H1 (cell line): ENCODE data around the gene RNU4-1. TPM values are rescaled to one million over a fixed set of nuclear protein-coding genes. Genes with fewer than 3 reads are reported as not detected.

Experiments used
- CTCF ChIA-PET: fragments of 300-600 bp; sonication (Branson Sonifier 250); formaldehyde crosslinking; loops from one replicate; lab custom pipeline; 2021; ENCODE audit not compliant: partially characterized antibody; lab: Charles Lee
- POLR2A ChIA-PET: fragments of 300-600 bp; sonication (Branson Sonifier 250); formaldehyde crosslinking; loops from one replicate; lab custom pipeline; 2021; ENCODE audit warnings: inconsistent platforms; ENCODE audit not compliant: partially characterized antibody; lab: Charles Lee
- DNase-seq, 2 experiments: peaks; one replicate each; pipeline versions ENCODE4 v3.0.0 to v3.0.0-alpha.2; 2010 to 2022; ENCODE audit warnings: low spot score in 2 of 2, low read depth in 1 of 2, mixed read lengths in 1 of 2
- FAIRE-seq: peaks from 2 replicates; lab custom pipeline; 2011; peaks lifted over from hg19 to GRCh38; lab: Jason Lieb, UNC
- H2AFZ ChIP-seq: 2 replicates; pipeline ENCODE4 v1.8.1; 2012; ENCODE audit warnings: low read length, inconsistent platforms
- H2AK5ac ChIP-seq: 2 replicates; pipeline ENCODE4 v1.6.1; 2013; ENCODE audit warnings: low read depth, low read length
- H2BK120ac ChIP-seq: replicated peaks from 2 replicates; pipeline ENCODE3; 2013; ENCODE audit warnings: low read depth, low read length, inconsistent platforms
- H2BK12ac ChIP-seq: 2 replicates; pipeline ENCODE4 v1.6.1; 2013; ENCODE audit warnings: low read depth, low read length
- H2BK15ac ChIP-seq: 2 replicates; pipeline ENCODE4 v1.6.1; 2013; ENCODE audit warnings: low read length
- H2BK20ac ChIP-seq: 2 replicates; pipeline ENCODE4 v1.6.1; 2013; ENCODE audit warnings: low read length
- H2BK5ac ChIP-seq: 2 replicates; pipeline ENCODE4 v1.6.1; 2013; ENCODE audit warnings: low read depth, low read length
- H3K14ac ChIP-seq: 2 replicates; pipeline ENCODE4 v1.6.1; 2013; ENCODE audit warnings: inconsistent platforms; ENCODE audit not compliant: insufficient read length
- H3K18ac ChIP-seq: 2 replicates; pipeline ENCODE4 v1.6.1; 2013; ENCODE audit warnings: low read length; ENCODE audit errors: extremely low read depth
- H3K23ac ChIP-seq: 2 replicates; pipeline ENCODE4 v1.6.1; 2013; ENCODE audit warnings: inconsistent platforms; ENCODE audit not compliant: insufficient read length
- H3K23me2 ChIP-seq: 2 replicates; pipeline ENCODE4 v1.6.1; 2013; ENCODE audit warnings: low read depth, low read length
- H3K27ac ChIP-seq: 2 replicates; pipeline ENCODE4 v1.6.1; 2011; ENCODE audit warnings: low read depth, low read length, inconsistent platforms
- H3K27me3 ChIP-seq, 4 experiments: replicated peaks in 1 of 4; 1 replicate in 1 of 4; 2 replicates in 3 of 4; pipeline versions ENCODE4 v1.6.1 to v1.8.1; 2011 to 2013; ENCODE audit warnings: low read length in 3 of 4, mild to moderate bottlenecking in 3 of 4, inconsistent platforms in 2 of 4, mixed read lengths in 2 of 4, moderate library complexity in 1 of 4; ENCODE audit not compliant: control insufficient read depth in 3 of 4, insufficient read depth in 3 of 4; ENCODE audit errors: extremely low read depth in 1 of 4
- H3K36me3 ChIP-seq, 4 experiments: 2 replicates each; pipeline versions ENCODE4 v1.6.1 to v1.8.1; 2011 to 2013; ENCODE audit warnings: mild to moderate bottlenecking in 4 of 4, low read length in 3 of 4, moderate library complexity in 2 of 4, control low read depth in 1 of 4, inconsistent platforms in 1 of 4; ENCODE audit not compliant: insufficient read depth in 4 of 4, control insufficient read depth in 2 of 4
- H3K4ac ChIP-seq: replicated peaks from 2 replicates; pipeline ENCODE3; 2013; ENCODE audit warnings: low read length, low read depth, mixed read lengths, inconsistent platforms; ENCODE audit not compliant: insufficient read length
- H3K4me1 ChIP-seq, 4 experiments: replicated peaks in 1 of 4; 1 replicate in 1 of 4; 2 replicates in 3 of 4; pipeline versions ENCODE4 v1.6.1 to v1.8.1; 2011 to 2013; ENCODE audit warnings: low read length in 3 of 4, inconsistent platforms in 2 of 4, mixed read lengths in 1 of 4; ENCODE audit not compliant: insufficient read depth in 4 of 4, control insufficient read depth in 3 of 4
- H3K4me2 ChIP-seq, 2 experiments: 2 replicates each; pipeline versions ENCODE4 v1.6.1 to v1.8.1; 2011 to 2013; ENCODE audit warnings: low read depth in 2 of 2, low read length in 2 of 2, control low read depth in 1 of 2, inconsistent platforms in 1 of 2, mild to moderate bottlenecking in 1 of 2; ENCODE audit not compliant: insufficient read depth in 1 of 2
- H3K4me3 ChIP-seq, 4 experiments: fragments of 200-600, 300-600 bp in 1 of 4; sonication (generic), shearing (Covaris generic), sonication (Bioruptor Twin) in 1 of 4; 2 replicates each; pipeline versions ENCODE4 v1.5.1 to v1.8.1; 2011 to 2016; ENCODE audit warnings: low read length in 4 of 4, low read depth in 3 of 4, control low read depth in 2 of 4, inconsistent platforms in 2 of 4, mild to moderate bottlenecking in 2 of 4, mixed read lengths in 1 of 4, moderate library complexity in 1 of 4; ENCODE audit not compliant: insufficient read depth in 2 of 4; ENCODE audit errors: extremely low read depth in 1 of 4
- H3K56ac ChIP-seq: replicated peaks from 2 replicates; pipeline ENCODE3; 2013; ENCODE audit warnings: low read depth, mild to moderate bottlenecking, mixed read lengths, low read length, inconsistent platforms; ENCODE audit not compliant: insufficient read length
- H3K79me1 ChIP-seq: 2 replicates; pipeline ENCODE4 v1.6.1; 2013; ENCODE audit warnings: low read depth, low read length, control low read depth
- H3K79me2 ChIP-seq, 2 experiments: 2 replicates each; pipeline versions ENCODE4 v1.6.1 to v1.8.1; 2012 to 2013; ENCODE audit warnings: low read length in 2 of 2, mild to moderate bottlenecking in 2 of 2, inconsistent platforms in 1 of 2; ENCODE audit not compliant: insufficient read depth in 2 of 2, control insufficient read depth in 1 of 2
- H3K9ac ChIP-seq, 4 experiments: replicated peaks in 1 of 4; 1 replicate in 1 of 4; 2 replicates in 3 of 4; pipeline versions ENCODE4 v1.6.1 to v1.8.1; 2011 to 2013; ENCODE audit warnings: low read depth in 3 of 4, low read length in 3 of 4, control low read depth in 2 of 4, mild to moderate bottlenecking in 2 of 4, moderate library complexity in 2 of 4, inconsistent platforms in 1 of 4; ENCODE audit errors: extremely low read depth in 1 of 4
- H3K9me3 ChIP-seq, 2 experiments: 2 replicates each; pipeline versions ENCODE4 v1.6.1 to v1.8.1; 2012 to 2013; ENCODE audit warnings: mild to moderate bottlenecking in 2 of 2, moderate library complexity in 2 of 2, control low read depth in 1 of 2, inconsistent platforms in 1 of 2, low read depth in 1 of 2, low read length in 1 of 2, mixed read lengths in 1 of 2; ENCODE audit not compliant: insufficient read depth in 2 of 2
- H4K20me1 ChIP-seq, 2 experiments: replicated peaks in 1 of 2; 2 replicates each; pipeline versions ENCODE3 to v1.8.1; 2011 to 2013; ENCODE audit warnings: inconsistent platforms in 2 of 2, low read length in 2 of 2, mild to moderate bottlenecking in 1 of 2; ENCODE audit not compliant: insufficient read depth in 2 of 2, control insufficient read depth in 1 of 2
- H4K5ac ChIP-seq: 2 replicates; pipeline ENCODE4 v1.6.1; 2013; ENCODE audit warnings: low read length, low read depth, mixed read lengths, inconsistent platforms; ENCODE audit not compliant: insufficient read length
- H4K8ac ChIP-seq: 2 replicates; pipeline ENCODE4 v1.8.0; 2013; ENCODE audit warnings: mild to moderate bottlenecking, moderate library complexity, low read length, inconsistent platforms; ENCODE audit not compliant: insufficient read depth; ENCODE audit errors: extremely low read depth
- H4K91ac ChIP-seq: replicated peaks from 2 replicates; pipeline ENCODE3; 2013; ENCODE audit warnings: low read length, mixed read lengths, inconsistent platforms; ENCODE audit not compliant: insufficient read length
- ASH2L ChIP-seq: fragments of 200-600, 300-600 bp; sonication (generic); IDR thresholded peaks from one replicate; pipeline ENCODE4 v1.7.1; 2017; ENCODE audit warnings: low read length
- BCL11A ChIP-seq, 2 experiments: IDR thresholded peaks; one replicate each; pipeline ENCODE4 v1.6.1; 2011; ENCODE audit warnings: low read depth in 2 of 2, low read length in 2 of 2, mild to moderate bottlenecking in 2 of 2
- CBX8 ChIP-seq: fragments of 300-800, 300-1000 bp; sonication (generic); IDR thresholded peaks from 2 replicates; pipeline ENCODE4 v1.7.1; 2016; ENCODE audit warnings: low read depth, low read length, borderline replicate concordance
- CHD1 ChIP-seq: IDR thresholded peaks from 2 replicates; pipeline ENCODE4 v1.6.1; 2012; ENCODE audit warnings: low read depth, low read length, improper control_type of control experiment
- FOSL1 ChIP-seq: IDR thresholded peaks from 2 replicates; pipeline ENCODE4 v1.6.1; 2011; ENCODE audit warnings: mild to moderate bottlenecking, low read depth, low read length, moderate library complexity; ENCODE audit not compliant: insufficient read depth
- GTF2F1 ChIP-seq: IDR thresholded peaks from 2 replicates; pipeline ENCODE4 v1.6.1; 2012; ENCODE audit warnings: low read depth, low read length, improper control_type of control experiment, borderline replicate concordance
- PHF8 ChIP-seq: fragments of 200-600 bp; sonication (generic); conservative IDR thresholded peaks from 2 replicates; pipeline ENCODE4 v1.7.1; 2012; ENCODE audit warnings: low read depth, mild to moderate bottlenecking, inconsistent platforms, low read length, moderate library complexity
- RXRA ChIP-seq: IDR thresholded peaks from 2 replicates; pipeline ENCODE4 v1.6.1; 2011; ENCODE audit warnings: low read depth, mild to moderate bottlenecking, low read length, moderate library complexity; ENCODE audit not compliant: insufficient read depth
- SIRT6 ChIP-seq: IDR thresholded peaks from one replicate; pipeline ENCODE4 v1.7.1; 2012; ENCODE audit warnings: low read length, inconsistent platforms
- SP4 ChIP-seq: IDR thresholded peaks from 2 replicates; pipeline ENCODE4 v1.6.1; 2012; ENCODE audit warnings: low read length, inconsistent platforms
- SRF ChIP-seq: IDR thresholded peaks from 2 replicates; pipeline ENCODE4 v1.6.1; 2011; ENCODE audit warnings: mild to moderate bottlenecking, low read depth, low read length, moderate library complexity
- SUZ12 ChIP-seq: fragments of 200-600 bp; sonication (generic); IDR thresholded peaks from 2 replicates; pipeline ENCODE4 v1.6.1; 2012; ENCODE audit warnings: mild to moderate bottlenecking, inconsistent platforms, low read length, moderate library complexity, mixed read lengths
- WGBS, 2 experiments: shearing (Covaris generic) in 1 of 2; methylation state at CpG; one replicate each; pipeline versions ENCODE4 v1.1.6 to v1.1.7; 2013 to 2015; ENCODE audit warnings: low lambda C conversion rate in 2 of 2, mixed read lengths in 2 of 2, inconsistent platforms in 1 of 2, low coverage in 1 of 2, missing lambda C conversion rate in 1 of 2; ENCODE audit not compliant: insufficient replicate concordance in 2 of 2, insufficient coverage in 1 of 2, insufficient read length in 1 of 2; ENCODE audit errors: extremely low coverage in 1 of 2, missing lambda C conversion rate in 1 of 2; 5-methylcytosine and 5-hydroxymethylcytosine counted together
- polyA plus RNA-seq, 7 experiments: library from polyadenylated mRNA; depleted of rRNA in 3 of 7; stranded (reverse) in 5 of 7; unstranded in 2 of 7; fragments of >200 nt in 5 of 7; fragments of 200-250 nt in 2 of 7; gene quantifications; 1 replicate in 5 of 7; 2 replicates in 1 of 7; 4 replicates in 1 of 7; pipeline versions ENCODE4 v1.2.1 to v1.2.3, GENCODE V29; 2011 to 2013; ENCODE audit warnings: missing spikeins in 2 of 7, mixed read lengths in 2 of 7
- total RNA-seq: library from RNA; stranded (reverse); fragmentation: NEBNext Ultra II Directional; extraction: Animal tissue kit (Norgen Biotek cat#: 25700); gene quantifications from 2 replicates; pipeline ENCODE4 v1.2.1, GENCODE V29; 2021

Gene RNU4-1
- total and polyA plus RNA-seq, 2 of the 8 experiments (the other 6 are each of a cell fraction or from before 2014, with no cell fraction given) = under 0.01 to 1,424 TPM

- H3K79me2 ChIP-seq = peaks cover 35 to 71% of the 10 kb centered on the region in 2 experiments
- H2BK120ac ChIP-seq = no peak overlapping the region
- TF ChIP-seq SIRT6 = no peak
- no peak for TF ChIP-seq CHD1
- TF ChIP-seq ASH2L = no peak
- no peak for TF ChIP-seq RXRA
- TF ChIP-seq SRF = no peak
- TF ChIP-seq CBX8 = no peak
- no peak for TF ChIP-seq BCL11A (IDR thresholded peaks at IDR 0.05; ENCODE audit: low read depth in 2 of 2, low read length in 2 of 2)
- no peak for TF ChIP-seq SP4
- no peak for TF ChIP-seq GTF2F1
- no peak for TF ChIP-seq PHF8
- no peak for TF ChIP-seq SUZ12
- no peak for TF ChIP-seq FOSL1
- H3K9me3 ChIP-seq = no peaks in the 10 kb centered on the region
- WGBS, 2 experiments = 89% methylated on average over 15 of the region's 15 CpGs; no CpG with 5 or more reads in 1 of the 2 experiments
- H3K36me3 ChIP-seq = no peaks in the 10 kb centered on the region
- no peak overlapping the region; the same call in 1 of the 2 replicates for H2AK5ac ChIP-seq
- H3K56ac ChIP-seq = no peak overlapping the region
- no peak overlapping the region for H2BK15ac ChIP-seq
- ChIA-PET CTCF (interaction anchor here (1.0 to 34.8 kb wide), 8 partner anchors 12 to 167 kb away, joined by 3 to 930 read pairs (median 8); partner anchors contain the start of genes RNU4-2, RPLP0 and SIRT4), POLR2A (interaction anchor here (0.7 to 88.3 kb wide), 4 partner anchors 4 to 161 kb away, joined by 3 to 4270 read pairs (median 2136); partner anchors contain the start of genes GCN1, PXN, RNU4-1 and RNU4-2)
- no peak overlapping the region for H4K5ac ChIP-seq
- H3K4me3 ChIP-seq = peak overlapping the region in 1 of 4 experiments; percentile 85; a peak in 2 of 8 replicates
- H3K4me2 ChIP-seq = peak overlapping the region; percentile 92 to 96; a peak in 3 of 4 replicates
- H3K79me1 ChIP-seq = peaks cover 23% of the 10 kb centered on the region
- H3K23ac ChIP-seq = no peak overlapping the region
- no peak overlapping the region; the same call in 1 of the 2 replicates for H2BK5ac ChIP-seq
- no peak overlapping the region for H2AFZ ChIP-seq
- H4K91ac ChIP-seq = no peak overlapping the region
- H3K27me3 ChIP-seq = no peaks in the 10 kb centered on the region
- DNase-seq (no peak), FAIRE-seq (no peak)
- no peak overlapping the region for H3K4ac ChIP-seq
- H3K18ac ChIP-seq = no peak overlapping the region
- H4K20me1 ChIP-seq = peaks cover 8 to 18% of the 10 kb centered on the region in 2 experiments
- H2BK12ac ChIP-seq = 0 out of 2 replicates have a peak overlapping the region, but pooled peaks have one; percentile 19
- H2BK20ac ChIP-seq = no peak overlapping the region
- H3K27ac ChIP-seq = no peak overlapping the region
- H3K9ac ChIP-seq = no peak overlapping the region; a peak in 2 of 7 replicates
- H3K4me1 ChIP-seq = peaks cover 17 to 33% (median 22%) of the 10 kb centered on the region in 4 experiments
- H4K8ac ChIP-seq = no peak overlapping the region
- H3K23me2 ChIP-seq = peaks cover 8% of the 10 kb centered on the region; the same call in 1 of the 2 replicates
- H3K14ac ChIP-seq = no peak overlapping the region
Measured at GRCh38 chr12:120262852-120263747, 29.9 kb downstream of the RNU4-1 start.
